ENCODE measurements around the gene VKORC1. TPM values are rescaled to one million over a fixed set of nuclear protein-coding genes. Genes with fewer than 3 reads are reported as not detected.
"Not testable (repeated sequence)": the region's sequence is repeated elsewhere in the genome, so short reads cannot be mapped to it uniquely, and the experiment has no call there.

VKORC1 gene
- total RNA-seq, 1 donor from 2014 or later: 123 TPM

DNA sequence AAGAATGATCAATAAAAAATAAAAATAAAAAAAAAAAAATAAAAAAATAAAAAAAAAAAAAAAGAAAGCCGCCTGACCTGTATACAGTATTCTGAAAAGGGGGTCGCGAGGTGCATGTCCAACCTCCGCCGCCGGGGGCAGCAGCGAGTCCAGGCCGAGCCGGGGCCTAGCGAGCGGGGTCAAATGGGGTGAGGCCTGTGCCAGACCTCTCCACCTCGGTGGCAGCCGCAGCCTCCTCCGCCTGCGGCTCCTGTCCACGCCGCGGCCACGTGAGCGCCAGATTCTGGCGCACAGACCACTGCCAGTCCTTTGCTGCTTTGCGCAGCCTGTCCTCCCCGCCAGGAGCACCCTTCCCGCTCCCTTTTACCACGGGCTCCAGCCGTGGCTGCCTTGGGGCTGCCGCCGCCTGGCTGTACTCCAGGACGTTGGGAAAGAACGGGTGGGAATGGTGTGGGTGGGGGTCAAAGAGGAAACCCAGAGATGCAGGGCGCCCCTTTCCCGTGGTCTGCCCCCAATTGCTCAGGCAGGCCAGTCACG lies 11.1 kb upstream of the VKORC1 start:
- no peak overlapping the region for H3K4me3 ChIP-seq
- H3K9me3 ChIP-seq: no peaks in the 10 kb centered on the region
- no peak for DNase-seq (ENCODE audit: extremely low spot score in 2 of 2)
- H3K36me3 ChIP-seq: peaks cover 0 to 14% of the 10 kb centered on the region in 2 donors
- intact Hi-C loops (cut with DNase I): no loop called here
- H3K27me3 ChIP-seq: no peaks in the 10 kb centered on the region
- peak overlapping the region; percentile 10 for H3K27ac ChIP-seq
- peaks cover 25% of the 10 kb centered on the region for H3K4me1 ChIP-seq
- TF ChIP-seq, protein P1, sequence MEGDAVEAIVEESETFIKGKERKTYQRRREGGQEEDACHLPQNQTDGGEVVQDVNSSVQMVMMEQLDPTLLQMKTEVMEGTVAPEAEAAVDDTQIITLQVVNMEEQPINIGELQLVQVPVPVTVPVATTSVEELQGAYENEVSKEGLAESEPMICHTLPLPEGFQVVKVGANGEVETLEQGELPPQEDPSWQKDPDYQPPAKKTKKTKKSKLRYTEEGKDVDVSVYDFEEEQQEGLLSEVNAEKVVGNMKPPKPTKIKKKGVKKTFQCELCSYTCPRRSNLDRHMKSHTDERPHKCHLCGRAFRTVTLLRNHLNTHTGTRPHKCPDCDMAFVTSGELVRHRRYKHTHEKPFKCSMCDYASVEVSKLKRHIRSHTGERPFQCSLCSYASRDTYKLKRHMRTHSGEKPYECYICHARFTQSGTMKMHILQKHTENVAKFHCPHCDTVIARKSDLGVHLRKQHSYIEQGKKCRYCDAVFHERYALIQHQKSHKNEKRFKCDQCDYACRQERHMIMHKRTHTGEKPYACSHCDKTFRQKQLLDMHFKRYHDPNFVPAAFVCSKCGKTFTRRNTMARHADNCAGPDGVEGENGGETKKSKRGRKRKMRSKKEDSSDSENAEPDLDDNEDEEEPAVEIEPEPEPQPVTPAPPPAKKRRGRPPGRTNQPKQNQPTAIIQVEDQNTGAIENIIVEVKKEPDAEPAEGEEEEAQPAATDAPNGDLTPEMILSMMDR (IDR thresholded peaks at IDR 0.05): peak; percentile 18 to 71 (median 67)
- TF ChIP-seq POLR2AphosphoS5 (IDR thresholded peaks at IDR 0.05; ENCODE audit: insufficient read depth in 1 of 2, low read depth in 1 of 2) (peak in 1 of 2 donors; percentile 55), POLR2A (IDR thresholded peaks at IDR 0.05) (no peak)

DNA sequence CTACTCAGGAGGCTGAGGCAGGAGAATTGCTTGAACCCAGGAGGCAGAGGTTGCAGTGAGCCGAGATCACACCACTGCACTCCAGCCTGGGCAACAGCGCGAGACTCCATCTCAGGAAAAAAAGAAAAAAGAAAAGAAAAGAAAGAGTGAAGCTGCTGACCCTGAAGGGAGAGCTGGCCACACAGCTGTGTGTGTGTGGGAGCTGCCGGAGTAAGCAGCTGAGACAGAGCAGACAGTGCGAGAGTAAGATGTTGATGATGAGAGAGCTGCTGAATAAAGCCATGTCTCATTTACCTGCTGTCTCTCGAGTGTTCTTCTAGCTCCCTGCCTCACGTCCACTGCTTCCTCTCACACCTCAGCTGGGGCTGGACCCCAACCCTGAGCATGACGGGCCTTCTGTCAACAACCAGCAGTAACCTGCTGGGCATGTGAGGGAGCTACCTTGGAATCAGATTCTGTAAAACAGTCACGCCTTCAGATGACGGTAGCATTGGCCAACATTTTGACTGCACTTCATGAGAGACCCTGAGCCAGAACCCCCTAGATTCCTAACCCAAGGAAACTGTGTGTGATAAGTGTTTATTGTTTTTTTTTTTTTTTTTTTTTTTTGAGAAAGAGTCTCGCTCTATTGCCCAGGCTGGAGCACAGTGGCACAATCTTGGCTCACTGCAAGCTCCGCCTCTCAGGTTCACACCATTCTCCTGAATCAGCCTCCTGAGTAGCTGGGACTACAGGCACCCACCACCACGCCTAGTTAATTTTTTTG lies 6.5 kb upstream of the VKORC1 start:
- H3K4me3 ChIP-seq; H3K27ac ChIP-seq; H3K36me3 ChIP-seq; H3K4me1 ChIP-seq; DNase-seq (ENCODE audit: extremely low spot score in 2 of 2); H3K9me3 ChIP-seq; intact Hi-C loops (cut with DNase I); H3K27me3 ChIP-seq: not testable (repeated sequence)

DNA sequence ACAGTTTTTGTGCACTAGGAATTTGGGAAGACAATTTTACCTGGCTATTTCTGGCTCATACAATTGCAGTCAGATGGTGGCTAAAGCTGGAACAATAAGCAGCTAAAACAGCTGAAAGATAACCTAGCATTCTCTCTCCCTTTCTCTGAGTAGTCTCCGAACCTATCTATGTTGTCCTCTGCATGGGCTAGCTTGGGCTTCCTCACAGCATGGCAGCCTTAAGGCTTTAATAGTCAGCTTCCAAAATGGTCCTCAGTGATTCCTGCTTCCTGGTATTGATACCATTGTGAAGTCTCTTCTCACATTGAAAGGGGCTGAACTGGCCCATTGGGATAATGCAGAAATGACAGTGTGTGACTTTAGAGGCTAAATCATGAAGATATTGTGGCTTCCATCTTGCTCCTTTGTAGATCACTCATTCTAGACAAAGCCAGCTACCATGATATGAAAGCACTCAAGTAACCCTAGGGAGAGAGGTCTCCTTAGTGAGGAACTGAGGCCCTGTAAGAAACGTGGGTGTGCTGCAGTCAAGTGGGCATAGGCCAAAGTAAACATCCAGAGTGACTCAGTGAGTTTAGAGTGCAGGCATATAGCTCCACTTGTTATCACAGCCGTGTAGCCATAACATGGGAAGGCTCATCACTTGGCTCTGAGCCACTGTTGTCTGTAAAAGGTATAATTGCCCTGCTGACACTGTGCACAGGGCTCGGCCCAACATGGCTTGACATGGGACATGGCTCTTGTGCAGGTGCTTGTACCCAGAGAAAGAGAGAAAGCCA lies 5.5 kb upstream of the VKORC1 start:
- intact Hi-C loops (cut with DNase I): no loop called here
- no peak for DNase-seq (ENCODE audit: extremely low spot score in 2 of 2)
- H3K9me3 ChIP-seq: no peaks in the 10 kb centered on the region

DNA sequence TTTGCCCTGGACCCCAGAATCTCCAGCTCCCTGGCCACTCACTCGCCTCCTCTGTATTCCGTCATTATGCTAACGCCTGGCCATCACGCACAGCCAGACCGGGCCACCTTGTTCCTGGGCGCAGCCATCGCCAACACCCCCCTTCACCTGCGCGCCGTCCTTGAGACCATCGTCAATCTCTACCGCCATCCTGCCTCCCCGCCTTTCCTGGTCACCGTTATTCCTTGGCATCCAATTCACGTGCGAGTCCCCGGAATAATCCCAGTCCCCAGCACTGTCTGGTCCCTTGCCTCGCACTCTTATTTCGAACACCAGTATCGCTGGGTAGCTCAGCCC lies 541 bp downstream of the VKORC1 start:
- Histone ChIP-seq H3K4me1 (peaks cover 17% of the 10 kb centered on the region), H3K4me3 (peak overlapping the region; percentile 80 to 94), H3K36me3 (peaks cover 0 to 7% of the 10 kb centered on the region in 2 donors), H3K9me3 (no peaks in the 10 kb centered on the region), H3K27me3 (no peaks in the 10 kb centered on the region), H3K27ac (peak overlapping the region; percentile 73)
- no peak for DNase-seq (ENCODE audit: extremely low spot score in 2 of 2)
- TF ChIP-seq POLR2AphosphoS5 (IDR thresholded peaks at IDR 0.05; ENCODE audit: insufficient read depth in 1 of 2, low read depth in 1 of 2) (no peak), POLR2A (IDR thresholded peaks at IDR 0.05) (no peak)
- TF ChIP-seq, protein P1 (IDR thresholded peaks at IDR 0.05): no peak
- intact Hi-C loops (cut with DNase I): no loop called here

More for the DNA sequence above, 5.5 kb upstream of the VKORC1 start:
- Histone ChIP-seq H3K4me3 (no peak overlapping the region), H3K36me3 (no peaks in the 10 kb centered on the region), H3K27ac (no peak overlapping the region), H3K27me3 (no peaks in the 10 kb centered on the region), H3K4me1 (no peaks in the 10 kb centered on the region)
- TF ChIP-seq POLR2AphosphoS5 (IDR thresholded peaks at IDR 0.05; ENCODE audit: insufficient read depth in 1 of 2, low read depth in 1 of 2): no peak

DNA sequence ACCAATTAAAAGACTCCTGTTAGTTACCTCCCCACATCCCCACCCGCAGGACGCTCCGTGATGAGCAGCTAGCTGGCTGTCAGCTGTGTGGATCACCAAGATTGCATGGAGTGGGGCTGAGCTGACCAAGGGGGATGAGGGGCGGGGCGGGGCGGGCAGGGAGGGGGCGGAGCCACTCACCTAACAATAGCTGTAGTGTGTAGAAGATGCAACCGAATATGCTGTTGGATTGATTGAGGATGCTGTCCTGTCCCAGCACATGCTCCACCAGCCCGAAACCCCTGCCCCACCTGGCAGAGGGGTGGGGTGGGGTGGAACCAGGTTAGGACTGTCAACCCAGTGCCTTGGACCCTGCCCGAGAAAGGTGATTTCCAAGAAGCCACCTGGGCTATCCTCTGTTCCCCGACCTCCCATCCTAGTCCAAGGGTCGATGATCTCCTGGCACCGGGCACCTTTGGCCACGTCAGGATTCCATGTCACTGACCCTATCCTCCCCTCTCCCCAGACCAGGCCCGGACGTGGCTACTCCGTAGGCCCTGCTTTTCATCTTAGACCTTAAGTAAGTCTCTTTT lies 1.4 kb downstream of the VKORC1 start:
- no peak overlapping the region for H3K27ac ChIP-seq
- intact Hi-C loops (cut with DNase I): no loop called here
- no peaks in the 10 kb centered on the region for H3K27me3 ChIP-seq
- H3K4me3 ChIP-seq: peak overlapping the region; percentile 80 to 94
- TF ChIP-seq POLR2AphosphoS5 (IDR thresholded peaks at IDR 0.05; ENCODE audit: insufficient read depth in 1 of 2, low read depth in 1 of 2) (no peak), POLR2A (IDR thresholded peaks at IDR 0.05) (no peak)
- TF ChIP-seq, protein P1 (IDR thresholded peaks at IDR 0.05): no peak
- H3K36me3 ChIP-seq: peaks cover 0 to 7% of the 10 kb centered on the region in 2 donors
- peaks cover 17% of the 10 kb centered on the region for H3K4me1 ChIP-seq
- H3K9me3 ChIP-seq: no peaks in the 10 kb centered on the region
- no peak for DNase-seq (ENCODE audit: extremely low spot score in 2 of 2)
